ENCODE data around the gene IQGAP1. TPM values are rescaled to one million over a fixed set of nuclear protein-coding genes. Genes with fewer than 3 reads are reported as not detected.
A peak's percentile ranks its signal among the peaks of the same experiment; 100 is the strongest.
"Not testable (repeated sequence)": the region's sequence is repeated elsewhere in the genome, so short reads cannot be mapped to it uniquely, and the experiment has no call there.

The IQGAP1 gene
- total RNA-seq, 1 donor from 2014 or later: 227 TPM

DNA sequence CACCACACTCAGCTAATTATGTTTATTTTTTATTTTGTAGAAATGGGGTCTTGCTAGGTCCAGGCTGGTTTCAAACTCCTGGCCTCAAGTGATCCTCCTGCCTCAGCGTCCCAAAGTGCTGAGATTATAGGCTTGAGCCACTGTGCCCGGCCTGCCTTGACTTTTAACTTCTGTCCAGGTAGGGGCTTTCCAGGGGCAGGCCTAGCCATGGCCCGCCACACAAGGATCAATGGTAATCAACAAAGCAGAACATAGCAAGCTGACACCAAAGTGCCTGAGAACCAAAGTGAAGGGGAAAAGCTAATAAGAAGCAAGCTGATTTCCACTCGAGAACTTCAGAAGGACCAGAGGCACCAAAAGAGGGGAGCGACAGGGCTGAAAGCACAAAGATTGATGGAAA is 132.3 kb downstream of the IQGAP1 start:
- ATAC-seq (ENCODE audit: low read depth) (peak; percentile 28), DNase-seq (no peak)
- Mint-ChIP-seq H3K27ac (no peak overlapping the region), H3K9me3 (no peaks in the 10 kb centered on the region), H3K4me3 (no peak overlapping the region), H3K36me3 (ENCODE audit: low read depth) (no peaks in the 10 kb centered on the region), H3K27me3 (no peaks in the 10 kb centered on the region), H3K4me1 (peaks cover 24% of the 10 kb centered on the region)
- ChIA-PET POLR2A (interaction anchor here (0.5 to 1.3 kb wide), 5 partner anchors 9 to 332 kb away, joined by 3 to 5 read pairs (median 3); no protein-coding TSS in a partner anchor), CTCF (no interaction called here)
- TF ChIP-seq, protein P1, sequence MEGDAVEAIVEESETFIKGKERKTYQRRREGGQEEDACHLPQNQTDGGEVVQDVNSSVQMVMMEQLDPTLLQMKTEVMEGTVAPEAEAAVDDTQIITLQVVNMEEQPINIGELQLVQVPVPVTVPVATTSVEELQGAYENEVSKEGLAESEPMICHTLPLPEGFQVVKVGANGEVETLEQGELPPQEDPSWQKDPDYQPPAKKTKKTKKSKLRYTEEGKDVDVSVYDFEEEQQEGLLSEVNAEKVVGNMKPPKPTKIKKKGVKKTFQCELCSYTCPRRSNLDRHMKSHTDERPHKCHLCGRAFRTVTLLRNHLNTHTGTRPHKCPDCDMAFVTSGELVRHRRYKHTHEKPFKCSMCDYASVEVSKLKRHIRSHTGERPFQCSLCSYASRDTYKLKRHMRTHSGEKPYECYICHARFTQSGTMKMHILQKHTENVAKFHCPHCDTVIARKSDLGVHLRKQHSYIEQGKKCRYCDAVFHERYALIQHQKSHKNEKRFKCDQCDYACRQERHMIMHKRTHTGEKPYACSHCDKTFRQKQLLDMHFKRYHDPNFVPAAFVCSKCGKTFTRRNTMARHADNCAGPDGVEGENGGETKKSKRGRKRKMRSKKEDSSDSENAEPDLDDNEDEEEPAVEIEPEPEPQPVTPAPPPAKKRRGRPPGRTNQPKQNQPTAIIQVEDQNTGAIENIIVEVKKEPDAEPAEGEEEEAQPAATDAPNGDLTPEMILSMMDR (IDR thresholded peaks at IDR 0.05): no peak
- intact Hi-C loops (cut with micrococcal nuclease): no loop called here

DNA sequence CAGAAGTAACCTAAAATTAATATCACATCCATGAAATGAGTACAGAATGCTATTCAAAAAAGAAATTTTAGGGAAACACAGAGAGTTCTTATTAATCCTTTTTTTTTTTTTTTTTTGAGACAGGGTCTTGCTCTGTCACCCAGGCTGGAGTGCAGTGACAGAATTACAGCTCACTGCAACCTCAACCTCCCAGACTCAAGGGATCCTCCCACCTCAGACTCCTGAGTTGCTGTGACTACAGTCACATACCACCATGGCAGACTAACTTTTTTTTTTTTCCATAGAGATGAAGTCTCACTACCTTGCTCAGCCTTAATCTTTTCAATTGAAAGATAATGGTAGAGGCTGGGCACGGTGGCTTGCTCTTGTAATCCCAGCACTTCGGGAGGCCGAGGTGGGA is 135.3 kb downstream of the IQGAP1 start:
- DNase-seq: no peak
- H3K36me3 Mint-ChIP-seq (ENCODE audit: low read depth): no peaks in the 10 kb centered on the region
- H3K9me3 Mint-ChIP-seq: no peaks in the 10 kb centered on the region
- H3K4me3 Mint-ChIP-seq: no peak overlapping the region
- H3K4me1 Mint-ChIP-seq: peaks cover 15% of the 10 kb centered on the region
- H3K27me3 Mint-ChIP-seq: no peaks in the 10 kb centered on the region
- no peak overlapping the region for H3K27ac Mint-ChIP-seq
- CTCF ChIA-PET: no interaction called here
- TF ChIP-seq, protein P1 (IDR thresholded peaks at IDR 0.05): no peak
- no peak for ATAC-seq (ENCODE audit: low read depth)
- POLR2A ChIA-PET: interaction anchor here (0.6 kb wide), 1 partner anchor 76 kb away, joined by 3 read pairs; no protein-coding TSS in a partner anchor
- intact Hi-C loops (cut with micrococcal nuclease): no loop called here

DNA sequence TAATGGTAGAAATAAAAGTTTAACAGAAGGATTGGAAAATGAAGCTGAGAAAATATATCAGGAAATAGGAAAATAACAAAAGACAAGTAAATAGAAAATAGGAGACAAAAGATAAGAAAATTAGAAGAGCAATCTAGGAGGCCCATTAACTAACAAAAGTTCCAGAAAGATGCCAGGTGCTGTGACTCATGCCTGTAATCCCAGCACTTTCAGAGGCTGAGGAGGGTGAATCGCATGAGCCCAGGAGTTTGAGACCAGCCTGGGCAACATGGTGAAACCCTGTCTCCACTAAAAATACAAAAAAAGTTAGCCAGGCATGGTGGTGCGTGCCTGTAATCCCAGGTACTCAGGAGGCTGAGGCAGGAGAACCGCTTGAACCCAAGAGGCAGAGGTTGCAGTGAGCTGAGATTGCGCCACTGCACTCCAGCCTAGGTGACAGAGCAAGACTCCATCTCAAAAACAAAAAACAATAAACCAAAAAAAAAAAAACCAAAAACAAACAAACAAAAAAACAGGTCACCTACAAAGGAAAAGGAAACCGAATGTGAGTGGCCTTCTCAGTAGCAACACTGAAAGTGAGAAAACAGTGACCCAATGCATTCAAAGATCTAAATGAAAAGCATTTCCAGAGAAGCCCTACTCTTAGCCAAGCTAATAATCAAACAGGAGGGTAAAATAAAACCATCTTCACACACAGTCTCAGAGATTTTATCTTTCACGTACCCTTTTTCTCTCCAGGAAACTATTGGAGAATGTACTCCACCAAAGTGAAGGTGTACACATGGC is 136.2 kb downstream of the IQGAP1 start:
- ATAC-seq (ENCODE audit: low read depth); DNase-seq; H3K9me3 Mint-ChIP-seq; H3K4me3 Mint-ChIP-seq; CTCF ChIA-PET; H3K27ac Mint-ChIP-seq; H3K36me3 Mint-ChIP-seq (ENCODE audit: low read depth); intact Hi-C loops (cut with micrococcal nuclease); H3K27me3 Mint-ChIP-seq: not testable (repeated sequence)
- H3K4me1 Mint-ChIP-seq: peaks cover 20% of the 10 kb centered on the region
- POLR2A ChIA-PET: interaction anchor here (0.6 kb wide), 1 partner anchor 75 kb away, joined by 3 read pairs; no protein-coding TSS in a partner anchor

DNA sequence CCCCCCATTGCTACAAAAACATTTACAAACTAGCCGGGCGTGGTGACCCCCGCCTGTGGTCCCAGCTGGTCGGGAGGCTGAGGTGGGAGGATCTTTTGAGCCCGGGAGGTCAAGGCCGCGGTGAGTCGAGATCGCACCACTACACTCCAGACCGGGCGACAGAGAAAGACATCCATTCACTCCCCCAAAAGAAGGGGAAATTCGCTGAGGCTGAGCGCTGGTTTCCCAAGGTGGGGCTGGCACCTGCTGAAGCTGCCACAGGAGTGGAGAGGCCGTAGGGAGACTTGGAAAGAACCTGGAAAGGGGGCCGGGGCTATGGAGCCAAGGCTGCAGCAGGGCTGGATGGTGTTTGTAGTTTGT is 140.9 kb downstream of the IQGAP1 start:
- Mint-ChIP-seq H3K4me3 (peak overlapping the region; percentile 85), H3K27me3 (no peaks in the 10 kb centered on the region), H3K27ac (peak overlapping the region; percentile 86), H3K4me1 (peaks cover 39% of the 10 kb centered on the region), H3K36me3 (ENCODE audit: low read depth) (peaks cover 2% of the 10 kb centered on the region), H3K9me3 (no peaks in the 10 kb centered on the region)
- ChIA-PET CTCF (no interaction called here), POLR2A (interaction anchor here (0.6 to 3.3 kb wide), 6 partner anchors 9 to 402 kb away, joined by 3 to 28 read pairs (median 4); no protein-coding TSS in a partner anchor)
- intact Hi-C loops (cut with micrococcal nuclease): loop anchor here (2.0 kb wide), 1 partner anchor 28 kb away; no protein-coding TSS in a partner anchor
- no peak for DNase-seq
- ATAC-seq (ENCODE audit: low read depth): no peak
- TF ChIP-seq, protein P1 (IDR thresholded peaks at IDR 0.05): no peak

DNA sequence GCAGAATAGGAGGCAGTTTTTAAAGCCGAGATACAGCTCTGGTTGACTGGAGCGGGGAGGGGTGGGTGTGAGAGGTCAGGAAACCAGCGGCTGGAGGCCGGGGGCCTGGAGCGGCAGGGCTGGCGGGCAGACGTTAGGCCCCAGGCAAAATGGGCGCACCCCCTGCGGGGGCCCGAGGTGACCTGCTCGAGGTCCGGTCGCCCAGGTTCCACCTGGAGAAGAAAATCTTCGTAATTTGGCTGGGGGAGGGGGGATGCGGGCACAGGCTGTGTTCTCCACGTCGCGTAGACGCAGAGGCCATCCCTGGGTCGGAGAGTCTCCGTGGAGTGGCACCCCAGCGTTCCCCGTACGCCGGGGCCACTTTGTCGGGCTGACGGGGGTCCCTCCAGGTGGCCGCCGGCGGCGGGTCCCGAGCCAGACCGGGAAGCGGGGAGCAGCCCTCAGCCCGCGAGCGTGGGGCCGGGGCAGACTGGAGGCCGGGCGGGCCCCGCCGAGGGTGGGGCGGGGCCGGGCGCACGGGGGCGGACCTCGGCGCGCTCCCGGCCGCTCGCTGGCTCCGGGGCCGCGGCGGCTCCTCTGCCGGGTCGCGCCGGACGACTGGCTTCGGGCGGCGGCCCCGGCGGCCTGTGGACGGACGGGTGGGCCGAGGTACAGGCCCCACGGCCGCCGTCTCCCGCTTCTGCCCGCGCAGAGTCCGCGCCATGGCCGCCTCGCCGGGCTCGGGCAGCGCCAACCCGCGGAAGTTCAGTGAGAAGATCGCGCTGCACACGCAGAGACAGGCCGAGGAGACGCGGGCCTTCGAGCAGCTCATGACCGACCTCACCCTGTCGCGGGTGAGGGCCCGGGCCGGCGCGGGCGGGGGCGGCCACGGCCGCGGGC is 141.6 kb downstream of the IQGAP1 start, which contains the start of gene CRTC3:
Gene CRTC3 (plus strand): TSS at position 553 of the 879 bp plus-strand sequence. CDS start 149 bp downstream, at position 702.
- TF ChIP-seq, protein P1 (IDR thresholded peaks at IDR 0.05): no peak
- ATAC-seq (ENCODE audit: low read depth): peak; percentile 85
- ChIA-PET CTCF (interaction anchor here (1.7 to 2.4 kb wide), 2 partner anchors 29 to 68 kb away, joined by 4 to 7 read pairs; no protein-coding TSS in a partner anchor), POLR2A (interaction anchor here (0.6 to 3.3 kb wide), 16 partner anchors 8 to 401 kb away, joined by 3 to 28 read pairs (median 4); partner anchors contain the start of genes CIB1, GDPGP1 and IQGAP1)
- H3K9me3 Mint-ChIP-seq: no peaks in the 10 kb centered on the region
- H3K36me3 Mint-ChIP-seq (ENCODE audit: low read depth): peaks cover 2% of the 10 kb centered on the region
- no peaks in the 10 kb centered on the region for H3K27me3 Mint-ChIP-seq
- peak within 1 kb of the TSS; percentile 95 for H3K4me3 Mint-ChIP-seq
- intact Hi-C loops (cut with micrococcal nuclease): loop anchor here (1.0 to 5.0 kb wide), 5 partner anchors 29 to 403 kb away; partner anchors contain the start of genes BLM and HDDC3
- DNase-seq: peak; percentile 75
- H3K4me1 Mint-ChIP-seq: peaks cover 45% of the 10 kb centered on the region
- H3K27ac Mint-ChIP-seq: peak within 1 kb of the TSS; percentile 88
